GM06990 (cell line): ENCODE measurements around the gene PIGN.

Experiments
- DNase-seq: peaks from one replicate; pipeline ENCODE4 v3.0.0-alpha.2; 2011; ENCODE audit not compliant: insufficient read length; ENCODE audit errors: extremely low read depth
- H3K27me3 ChIP-seq: replicated peaks from 2 replicates; pipeline ENCODE4 v1.6.0; 2011; ENCODE audit warnings: low read length; ENCODE audit not compliant: control insufficient read depth, insufficient read depth
- H3K36me3 ChIP-seq: 2 replicates; pipeline ENCODE4 v1.5.1; 2011; ENCODE audit warnings: low read length; ENCODE audit not compliant: control insufficient read depth, insufficient read depth
- H3K4me3 ChIP-seq: replicated peaks from 2 replicates; pipeline ENCODE4 v1.5.1; 2011; ENCODE audit warnings: low read depth, mild to moderate bottlenecking, control low read depth, low read length
- CTCF ChIP-seq: IDR thresholded peaks from 2 replicates; pipeline ENCODE4 v1.5.1; 2011; ENCODE audit warnings: low read length, control low read depth, mild to moderate bottlenecking, inconsistent platforms; ENCODE audit not compliant: insufficient read depth, poor library complexity, severe bottlenecking

The PIGN gene, protein sequence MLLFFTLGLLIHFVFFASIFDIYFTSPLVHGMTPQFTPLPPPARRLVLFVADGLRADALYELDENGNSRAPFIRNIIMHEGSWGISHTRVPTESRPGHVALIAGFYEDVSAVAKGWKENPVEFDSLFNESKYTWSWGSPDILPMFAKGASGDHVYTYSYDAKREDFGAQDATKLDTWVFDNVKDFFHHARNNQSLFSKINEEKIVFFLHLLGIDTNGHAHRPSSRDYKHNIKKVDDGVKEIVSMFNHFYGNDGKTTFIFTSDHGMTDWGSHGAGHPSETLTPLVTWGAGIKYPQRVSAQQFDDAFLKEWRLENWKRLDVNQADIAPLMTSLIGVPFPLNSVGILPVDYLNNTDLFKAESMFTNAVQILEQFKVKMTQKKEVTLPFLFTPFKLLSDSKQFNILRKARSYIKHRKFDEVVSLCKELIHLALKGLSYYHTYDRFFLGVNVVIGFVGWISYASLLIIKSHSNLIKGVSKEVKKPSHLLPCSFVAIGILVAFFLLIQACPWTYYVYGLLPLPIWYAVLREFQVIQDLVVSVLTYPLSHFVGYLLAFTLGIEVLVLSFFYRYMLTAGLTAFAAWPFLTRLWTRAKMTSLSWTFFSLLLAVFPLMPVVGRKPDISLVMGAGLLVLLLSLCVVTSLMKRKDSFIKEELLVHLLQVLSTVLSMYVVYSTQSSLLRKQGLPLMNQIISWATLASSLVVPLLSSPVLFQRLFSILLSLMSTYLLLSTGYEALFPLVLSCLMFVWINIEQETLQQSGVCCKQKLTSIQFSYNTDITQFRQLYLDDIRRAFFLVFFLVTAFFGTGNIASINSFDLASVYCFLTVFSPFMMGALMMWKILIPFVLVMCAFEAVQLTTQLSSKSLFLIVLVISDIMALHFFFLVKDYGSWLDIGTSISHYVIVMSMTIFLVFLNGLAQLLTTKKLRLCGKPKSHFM

GRCh38 chr18:62186774-62187542 lies at the start of gene PIGN, which contains the start of gene RELCH:
Gene PIGN, minus strand, starts transcription at chr18:62187056. Its CDS starts 25,703 bp downstream, at chr18:62161353.
Gene RELCH, plus strand, starts transcription at chr18:62187255. Its CDS starts 251 bp downstream, at chr18:62187506.
- peak; percentile 95 for DNase-seq
- no peak for TF ChIP-seq CTCF
- H3K4me3 ChIP-seq, result peak within 1 kb of the TSS; percentile 85
- no peaks in the 10 kb centered on the region for H3K36me3 ChIP-seq
- H3K27me3 ChIP-seq, result no peaks in the 10 kb centered on the region

- no peak for TF ChIP-seq CTCF
- Histone ChIP-seq H3K36me3 (peaks cover 4% of the 10 kb centered on the region), H3K4me3 (no peak overlapping the region), H3K27me3 (no peaks in the 10 kb centered on the region)
- no peak for DNase-seq
Measured at GRCh38 chr18:62236252-62236651, 49.4 kb upstream of the PIGN start.

DNA sequence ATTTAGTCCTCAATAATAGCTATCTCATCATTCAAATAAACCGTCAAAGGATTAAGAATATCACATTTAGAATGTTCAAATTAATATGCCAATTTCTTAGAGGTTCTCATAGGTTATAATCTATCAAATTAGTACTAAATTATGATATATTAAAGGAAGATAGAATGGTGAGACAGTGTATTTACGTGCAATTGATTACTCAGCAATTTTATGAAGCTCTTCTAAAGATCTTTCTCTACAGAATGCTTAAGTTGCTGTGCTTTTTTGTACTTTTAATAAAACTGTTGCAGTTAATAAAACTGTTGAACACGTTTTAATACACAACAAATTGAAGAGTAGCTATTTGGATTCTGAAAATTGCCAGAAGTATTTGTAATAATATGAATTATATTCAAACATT lies 39.2 kb upstream of the PIGN start:
- DNase-seq, result no peak
- Histone ChIP-seq H3K36me3 (no peaks in the 10 kb centered on the region), H3K27me3 (no peaks in the 10 kb centered on the region), H3K4me3 (no peak overlapping the region)
- TF ChIP-seq CTCF, result no peak

DNA sequence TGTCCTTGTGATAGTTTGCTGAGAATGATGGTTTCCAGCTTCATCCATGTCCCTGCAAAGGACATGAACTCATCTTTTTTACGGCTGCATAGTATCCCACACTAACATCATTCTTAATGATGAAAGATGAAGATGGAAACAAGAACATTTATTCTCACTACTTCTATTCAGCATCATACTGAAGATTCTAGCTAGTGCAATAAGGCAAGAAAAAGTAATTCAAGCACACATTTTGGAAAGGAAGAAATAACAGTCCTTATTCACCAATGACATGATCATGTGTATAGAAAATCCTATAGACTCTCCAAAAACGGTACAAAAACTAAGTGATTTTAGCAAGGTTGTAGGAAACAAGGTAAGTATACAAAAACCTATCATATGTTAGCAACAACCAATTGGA lies 37.4 kb upstream of the PIGN start:
- no peak for TF ChIP-seq CTCF
- Histone ChIP-seq H3K4me3 (no peak overlapping the region), H3K36me3 (no peaks in the 10 kb centered on the region), H3K27me3 (no peaks in the 10 kb centered on the region)
- DNase-seq, result no peak

DNA sequence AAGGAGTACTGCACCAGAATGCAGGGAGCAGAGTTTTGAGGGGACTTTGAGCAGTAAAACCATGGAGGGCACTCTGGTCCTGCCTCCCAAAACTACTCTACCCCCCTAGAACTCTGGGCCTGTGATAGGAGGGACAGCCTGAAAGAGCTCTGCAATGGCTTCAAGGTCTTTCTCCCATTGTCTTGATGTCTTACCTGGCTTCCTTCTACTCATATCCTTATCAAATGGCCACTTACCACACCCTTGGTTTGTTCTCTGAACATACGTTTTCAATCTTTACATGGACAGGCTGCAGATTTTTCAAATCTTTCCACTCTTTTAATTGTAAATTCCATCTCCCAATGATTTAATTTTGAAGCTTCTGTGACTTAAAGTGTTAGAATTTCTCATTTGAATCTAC lies 27.9 kb upstream of the PIGN start:
- Histone ChIP-seq H3K4me3 (no peak overlapping the region), H3K27me3 (no peaks in the 10 kb centered on the region), H3K36me3 (peaks cover 8% of the 10 kb centered on the region)
- no peak for DNase-seq
- TF ChIP-seq CTCF, result no peak
